ENCODE measurements around the gene CLPTM1. TPM values are rescaled to one million over a fixed set of nuclear protein-coding genes. Genes with fewer than 3 reads are reported as not detected.
"Not testable (repeated sequence)": the region's sequence is repeated elsewhere in the genome, so short reads cannot be mapped to it uniquely, and the experiment has no call there.

CLPTM1 gene
- total and polyA plus RNA-seq, 2 experiments from 2014 or later = 59.6 to 71.4 TPM

DNA sequence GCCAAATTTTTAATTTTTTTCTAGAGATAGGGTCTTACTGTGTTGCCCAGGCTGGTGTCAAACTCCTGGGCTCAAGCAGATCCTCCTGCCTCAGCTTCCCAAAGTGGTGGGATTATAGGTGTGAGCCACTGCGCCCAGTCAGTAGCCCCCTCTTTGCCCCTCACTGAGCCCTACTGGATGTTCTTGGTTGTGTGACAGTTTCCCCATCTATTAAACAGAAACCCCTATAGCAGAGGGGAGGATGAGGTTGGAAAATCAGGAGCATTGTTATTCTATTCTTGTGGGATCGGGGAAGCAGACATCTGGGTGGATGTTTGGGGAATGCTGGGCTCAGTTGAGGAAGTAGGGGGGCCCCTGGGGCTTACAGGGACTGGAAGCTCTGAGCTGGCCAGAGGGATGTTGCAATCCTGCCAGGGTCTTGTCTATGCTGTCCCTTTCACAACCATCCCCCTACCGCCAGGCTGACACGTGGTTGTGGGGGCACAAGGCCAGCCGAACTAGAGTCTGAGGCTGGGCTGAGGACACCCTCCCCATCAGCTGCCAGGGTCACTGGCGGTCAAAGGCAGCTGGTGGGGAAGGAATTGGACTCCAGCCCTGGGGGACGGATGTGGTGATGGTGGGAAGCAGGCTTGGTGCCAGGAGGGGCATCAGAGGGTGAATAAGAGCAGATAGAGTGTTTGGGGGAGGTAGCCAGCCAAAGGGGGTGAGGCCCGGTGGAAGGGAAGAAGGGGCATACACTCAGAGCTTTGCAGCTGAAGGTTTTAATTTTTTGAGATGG, 29.9 kb upstream of the CLPTM1 start:
- peak in 1 of 2 donors; percentile 95 for DNase-seq (ENCODE audit: low read depth in 1 of 2, low spot score in 1 of 2)
- Histone ChIP-seq H3K27ac (no peak overlapping the region), H3K4me3 (no peak overlapping the region), H3K27me3 (no peaks in the 10 kb centered on the region), H3K9me3 (ENCODE audit: low read depth) (no peaks in the 10 kb centered on the region), H3K36me3 (no peaks in the 10 kb centered on the region), H3K4me1 (ENCODE audit: low read depth) (peaks cover 3% of the 10 kb centered on the region)
- TF ChIP-seq, protein P1, sequence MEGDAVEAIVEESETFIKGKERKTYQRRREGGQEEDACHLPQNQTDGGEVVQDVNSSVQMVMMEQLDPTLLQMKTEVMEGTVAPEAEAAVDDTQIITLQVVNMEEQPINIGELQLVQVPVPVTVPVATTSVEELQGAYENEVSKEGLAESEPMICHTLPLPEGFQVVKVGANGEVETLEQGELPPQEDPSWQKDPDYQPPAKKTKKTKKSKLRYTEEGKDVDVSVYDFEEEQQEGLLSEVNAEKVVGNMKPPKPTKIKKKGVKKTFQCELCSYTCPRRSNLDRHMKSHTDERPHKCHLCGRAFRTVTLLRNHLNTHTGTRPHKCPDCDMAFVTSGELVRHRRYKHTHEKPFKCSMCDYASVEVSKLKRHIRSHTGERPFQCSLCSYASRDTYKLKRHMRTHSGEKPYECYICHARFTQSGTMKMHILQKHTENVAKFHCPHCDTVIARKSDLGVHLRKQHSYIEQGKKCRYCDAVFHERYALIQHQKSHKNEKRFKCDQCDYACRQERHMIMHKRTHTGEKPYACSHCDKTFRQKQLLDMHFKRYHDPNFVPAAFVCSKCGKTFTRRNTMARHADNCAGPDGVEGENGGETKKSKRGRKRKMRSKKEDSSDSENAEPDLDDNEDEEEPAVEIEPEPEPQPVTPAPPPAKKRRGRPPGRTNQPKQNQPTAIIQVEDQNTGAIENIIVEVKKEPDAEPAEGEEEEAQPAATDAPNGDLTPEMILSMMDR (IDR thresholded peaks at IDR 0.05; ENCODE audit: low read depth, low read length) = no peak

- not testable (repeated sequence) for H3K27ac ChIP-seq; H3K9me3 ChIP-seq (ENCODE audit: low read depth); H3K4me1 ChIP-seq (ENCODE audit: low read depth); H3K36me3 ChIP-seq; H3K4me3 ChIP-seq; H3K27me3 ChIP-seq; DNase-seq (ENCODE audit: low read depth in 1 of 2, low spot score in 1 of 2)
Measured at GRCh38 chr19:44926245-44927077, 28.7 kb upstream of the CLPTM1 start.

DNA sequence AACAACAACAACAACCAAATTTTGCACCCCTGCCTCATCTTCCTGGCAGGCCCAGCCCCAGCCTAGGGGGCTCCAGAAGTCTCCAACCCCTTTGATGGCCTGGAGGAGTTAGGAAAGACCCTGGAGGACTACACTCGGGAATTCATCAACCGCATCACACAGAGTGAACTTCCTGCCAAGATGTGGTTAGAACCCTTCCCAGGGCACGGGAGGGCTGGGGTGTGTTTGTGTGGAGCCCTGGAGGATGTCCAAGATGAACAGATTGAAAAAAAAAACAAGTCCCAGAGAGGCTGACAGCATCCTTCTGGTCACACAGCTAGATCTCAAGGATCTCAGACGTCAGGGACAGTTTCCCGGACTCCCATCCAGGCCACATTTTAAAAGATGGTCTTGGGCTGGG, 27.4 kb upstream of the CLPTM1 start:
- Histone ChIP-seq H3K4me1 (ENCODE audit: low read depth) (no peaks in the 10 kb centered on the region), H3K27me3 (no peaks in the 10 kb centered on the region), H3K36me3 (no peaks in the 10 kb centered on the region), H3K27ac (no peak overlapping the region), H3K4me3 (no peak overlapping the region), H3K9me3 (ENCODE audit: low read depth) (no peaks in the 10 kb centered on the region)
- peak in 1 of 2 donors; percentile 96 for DNase-seq (ENCODE audit: low read depth in 1 of 2, low spot score in 1 of 2)
- TF ChIP-seq, protein P1 (IDR thresholded peaks at IDR 0.05; ENCODE audit: low read depth, low read length) = no peak

DNA sequence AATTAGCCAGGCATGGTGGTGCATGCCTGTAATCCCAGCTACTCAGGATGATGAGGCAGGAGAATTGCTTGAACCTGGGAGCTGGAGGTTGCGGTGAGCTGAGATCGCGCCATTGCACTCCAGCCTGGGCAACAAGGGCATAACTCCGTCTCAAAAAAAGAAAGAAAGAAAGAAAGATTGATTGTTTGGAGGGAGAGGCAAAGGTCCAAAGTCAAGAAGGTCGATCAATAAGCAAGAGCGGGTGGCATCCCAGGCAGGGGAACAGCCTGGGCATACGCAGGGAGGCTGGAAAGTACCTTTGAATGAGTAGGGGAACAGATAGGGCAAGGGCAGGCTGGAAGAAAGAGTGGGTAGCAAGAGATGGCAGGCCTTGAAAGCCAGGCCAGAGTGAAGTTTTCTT, 25.1 kb upstream of the CLPTM1 start:
- TF ChIP-seq, protein P1 (IDR thresholded peaks at IDR 0.05; ENCODE audit: low read depth, low read length) = no peak
- Histone ChIP-seq H3K27ac (no peak overlapping the region), H3K27me3 (no peaks in the 10 kb centered on the region), H3K9me3 (ENCODE audit: low read depth) (no peaks in the 10 kb centered on the region), H3K4me3 (no peak overlapping the region), H3K36me3 (no peaks in the 10 kb centered on the region), H3K4me1 (ENCODE audit: low read depth) (no peaks in the 10 kb centered on the region)
- no peak for DNase-seq (ENCODE audit: low read depth in 1 of 2, low spot score in 1 of 2)

DNA sequence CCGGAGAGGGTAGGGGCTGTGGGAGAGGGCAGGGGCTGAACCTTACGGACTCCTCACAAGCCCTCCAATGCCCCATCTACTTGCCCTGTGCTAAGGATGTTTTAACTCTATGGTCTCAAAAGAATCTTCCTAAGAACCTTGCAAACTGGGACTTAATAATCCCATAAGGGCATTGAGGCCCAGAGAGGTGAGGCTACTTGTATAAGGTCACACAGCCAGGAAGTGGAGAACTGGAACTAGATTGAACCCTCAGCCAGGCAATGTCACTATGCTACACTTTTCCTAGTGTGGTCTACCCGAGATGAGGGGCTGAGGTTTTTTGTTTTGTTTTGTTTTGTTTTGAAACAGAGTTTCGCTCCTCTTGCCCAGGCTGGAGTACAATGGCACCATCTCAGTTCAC, 23.6 kb upstream of the CLPTM1 start:
- H3K27ac ChIP-seq = no peak overlapping the region
- H3K4me3 ChIP-seq = no peak overlapping the region
- DNase-seq (ENCODE audit: low read depth in 1 of 2, low spot score in 1 of 2) = no peak
- TF ChIP-seq, protein P1 (IDR thresholded peaks at IDR 0.05; ENCODE audit: low read depth, low read length) = no peak
- H3K36me3 ChIP-seq = no peaks in the 10 kb centered on the region
- H3K4me1 ChIP-seq (ENCODE audit: low read depth) = no peaks in the 10 kb centered on the region
- no peaks in the 10 kb centered on the region for H3K9me3 ChIP-seq (ENCODE audit: low read depth)
- H3K27me3 ChIP-seq = no peaks in the 10 kb centered on the region

DNA sequence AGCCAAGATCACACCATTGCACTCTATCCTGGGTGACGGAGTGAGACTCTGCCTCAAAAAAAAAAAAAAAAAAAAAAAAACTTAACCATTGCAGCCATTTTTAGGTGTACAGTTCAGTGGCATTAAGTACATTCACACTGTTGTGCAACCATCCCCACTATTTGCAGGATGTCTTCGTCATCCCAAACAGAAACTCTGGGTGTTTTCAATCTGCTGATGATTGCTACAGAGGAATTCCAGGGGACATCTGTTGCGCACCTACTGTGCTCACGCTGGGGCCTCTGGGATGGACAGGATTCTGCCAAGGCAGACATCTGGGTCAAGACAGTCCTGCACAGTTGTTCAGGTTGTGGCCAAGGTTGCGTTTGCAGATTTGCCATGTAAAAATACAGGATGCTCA, 15.5 kb upstream of the CLPTM1 start:
- H3K4me3 ChIP-seq = no peak overlapping the region
- H3K36me3 ChIP-seq = no peaks in the 10 kb centered on the region
- TF ChIP-seq, protein P1 (IDR thresholded peaks at IDR 0.05; ENCODE audit: low read depth, low read length) = no peak
- H3K27me3 ChIP-seq = no peaks in the 10 kb centered on the region
- H3K27ac ChIP-seq = no peak overlapping the region
- no peaks in the 10 kb centered on the region for H3K4me1 ChIP-seq (ENCODE audit: low read depth)
- DNase-seq (ENCODE audit: low read depth in 1 of 2, low spot score in 1 of 2) = peak in 1 of 2 donors; percentile 63
- no peaks in the 10 kb centered on the region for H3K9me3 ChIP-seq (ENCODE audit: low read depth)
